Epithelial cell of proximal tubule (primary cell): ENCODE data around the gene PDXP. TPM values are rescaled to one million over a fixed set of nuclear protein-coding genes. Genes with fewer than 3 reads are reported as not detected.
"Not testable (repeated sequence)": the region's sequence is repeated elsewhere in the genome, so short reads cannot be mapped to it uniquely, and the experiment has no call there.

Experiments
- DNase-seq: peaks from one replicate; pipeline ENCODE4 v3.0.0-alpha.2; 2011; ENCODE audit warnings: low read depth
- H3K4me3 ChIP-seq: 2 replicates; pipeline ENCODE4 v1.5.1; 2011; ENCODE audit warnings: low read depth, mild to moderate bottlenecking, low read length
- CTCF ChIP-seq: conservative IDR thresholded peaks from 2 replicates; pipeline ENCODE4 v1.5.1; 2012; ENCODE audit warnings: low read depth, mild to moderate bottlenecking, low read length
- total RNA-seq: library from RNA; depleted of rRNA; stranded (reverse); fragments of >200 nt; gene quantifications from 2 replicates; pipeline ENCODE4 v1.2.3, GENCODE V29; 2015

The PDXP gene
- 21.0 and 42.3 TPM in 2 replicates for total RNA-seq

- no peak for TF ChIP-seq CTCF
- peak; percentile 99 for DNase-seq
- H3K4me3 ChIP-seq: peak within 1 kb of the TSS; percentile 68
These were observed at the start of gene PDXP for GRCh38 chr22:37658133-37659065. TSS of gene PDXP (plus strand) at chr22:37658723. CDS start at chr22:37658783, 60 bp downstream.

GRCh38 chr22:37609240-37610152 lies 49.0 kb upstream of the PDXP start:
- H3K4me3 ChIP-seq: peak overlapping the region; percentile 67
- DNase-seq: no peak
- TF ChIP-seq CTCF: no peak

- not testable (repeated sequence) for DNase-seq
- peak overlapping the region; percentile 67 for H3K4me3 ChIP-seq
These were observed 48.4 kb upstream of the PDXP start for GRCh38 chr22:37610153-37610475.

- H3K4me3 ChIP-seq: peak overlapping the region; percentile 67
- TF ChIP-seq CTCF: no peak
- DNase-seq: no peak
These were observed 47.9 kb upstream of the PDXP start for GRCh38 chr22:37610480-37611129.

- H3K4me3 ChIP-seq: no peak overlapping the region
- DNase-seq: no peak
- no peak for TF ChIP-seq CTCF
These were observed 47.3 kb upstream of the PDXP start for GRCh38 chr22:37611207-37611606.

GRCh38 chr22:37616201-37617083 lies 42.1 kb upstream of the PDXP start:
- no peak for TF ChIP-seq CTCF
- H3K4me3 ChIP-seq: no peak overlapping the region
- DNase-seq: no peak
